Measurements from ENCODE around the gene NUFIP1. TPM values are rescaled to one million over a fixed set of nuclear protein-coding genes. Genes with fewer than 3 reads are reported as not detected.

The NUFIP1 gene
- total and polyA plus RNA-seq, 2 donors (not counting 3 experiments of a cell fraction or from before 2014, with no cell fraction given), result 1.4 to 6.9 TPM

GRCh38 chr13:45011198-45011597 is 21.9 kb upstream of the NUFIP1 start:
- POLR2A ChIA-PET, result no interaction called here
- BruUV-seq (replicated peaks), result no TSS peak
- intact Hi-C loops (cut with micrococcal nuclease), result no loop called here
- H3K79me2 ChIP-seq (ENCODE audit: control insufficient read depth, insufficient read depth, low read length), result no peaks in the 10 kb centered on the region
- H3K4me3 ChIP-seq (replicated peaks in 1 of 3; ENCODE audit: insufficient read depth in 1 of 3, low read depth in 1 of 3, low read length in 3 of 3), result no peak overlapping the region
- H3K9me1 ChIP-seq (replicated peaks; ENCODE audit: control insufficient read depth, extremely low read depth, insufficient read depth, low read length), result no peaks in the 10 kb centered on the region
- dilution Hi-C loops (cut with MboI; ENCODE audit: extremely low pct_ligation_motif_present, low sequenced_read_pairs), result no loop called here
- no peak overlapping the region for H3K4me2 ChIP-seq (ENCODE audit: insufficient read depth, low read length)
- no peaks in the 10 kb centered on the region for H4K20me1 ChIP-seq (replicated peaks; ENCODE audit: control insufficient read depth, extremely low read depth, insufficient read depth, low read length)
- H3K27me3 ChIP-seq (ENCODE audit: control insufficient read depth in 2 of 2, insufficient read depth in 2 of 2, low read length in 2 of 2), result no peaks in the 10 kb centered on the region
- H3K27ac ChIP-seq (ENCODE audit: insufficient read depth, low read depth, low read length), result no peak overlapping the region
- no peak overlapping the region for H3K9ac ChIP-seq (replicated peaks; ENCODE audit: extremely low read depth, insufficient read depth, low read length)
- no peak overlapping the region for H2AFZ ChIP-seq (ENCODE audit: low read depth, low read length)
- DNase-seq (ENCODE audit: low read depth, low spot score) (no peak), FAIRE-seq (no peak)
- no peaks in the 10 kb centered on the region for H3K9me3 ChIP-seq (replicated peaks; ENCODE audit: control insufficient read depth, insufficient read depth, low read length)
- peaks cover 5 to 10% of the 10 kb centered on the region in 2 experiments for H3K36me3 ChIP-seq (ENCODE audit: control insufficient read depth in 2 of 2, extremely low read depth in 1 of 2, insufficient read depth in 2 of 2, low read length in 2 of 2)
- CTCF ChIA-PET, result interaction anchor here (0.8 kb wide), 1 partner anchor 38 kb away, joined by 3 read pairs; no protein-coding TSS in a partner anchor
- peaks cover 12% of the 10 kb centered on the region for H3K4me1 ChIP-seq (ENCODE audit: control insufficient read depth, extremely low read depth, insufficient read depth, low read length)
- TF ChIP-seq MAX (IDR thresholded peaks at IDR 0.05; ENCODE audit: insufficient read depth, insufficient read length), result no peak

DNA sequence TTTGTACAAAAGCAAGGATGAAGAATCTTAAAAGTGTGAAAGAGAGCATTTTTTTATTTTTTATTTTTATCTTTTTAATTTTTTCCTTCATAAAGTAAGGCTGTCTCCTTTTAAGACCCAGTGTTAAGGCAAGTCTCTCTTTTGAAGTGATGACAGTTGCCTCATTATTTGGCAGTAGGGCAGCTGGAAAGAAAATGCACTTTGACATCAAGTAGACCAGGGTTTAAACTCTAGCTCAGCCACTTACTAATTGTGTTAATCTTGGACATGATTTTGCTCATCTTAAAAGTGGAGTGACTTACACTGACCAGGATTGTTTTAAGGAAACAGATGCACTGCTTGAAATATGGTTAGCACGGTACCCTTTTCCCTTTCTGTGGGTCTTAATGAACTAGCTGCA is 18.6 kb upstream of the NUFIP1 start:
- Histone ChIP-seq H3K9me3 (replicated peaks; ENCODE audit: control insufficient read depth, insufficient read depth, low read length) (no peaks in the 10 kb centered on the region), H3K4me3 (replicated peaks in 1 of 3; ENCODE audit: insufficient read depth in 1 of 3, low read depth in 1 of 3, low read length in 3 of 3) (no peak overlapping the region), H3K9ac (replicated peaks; ENCODE audit: extremely low read depth, insufficient read depth, low read length) (no peak overlapping the region), H3K9me1 (replicated peaks; ENCODE audit: control insufficient read depth, extremely low read depth, insufficient read depth, low read length) (no peaks in the 10 kb centered on the region), H2AFZ (ENCODE audit: low read depth, low read length) (no peak overlapping the region), H3K4me1 (ENCODE audit: control insufficient read depth, extremely low read depth, insufficient read depth, low read length) (no peaks in the 10 kb centered on the region), H3K27ac (ENCODE audit: insufficient read depth, low read depth, low read length) (no peak overlapping the region), H3K4me2 (ENCODE audit: insufficient read depth, low read length) (no peak overlapping the region), H3K79me2 (ENCODE audit: control insufficient read depth, insufficient read depth, low read length) (no peaks in the 10 kb centered on the region), H3K27me3 (ENCODE audit: control insufficient read depth in 2 of 2, insufficient read depth in 2 of 2, low read length in 2 of 2) (no peaks in the 10 kb centered on the region), H4K20me1 (replicated peaks; ENCODE audit: control insufficient read depth, extremely low read depth, insufficient read depth, low read length) (no peaks in the 10 kb centered on the region), H3K36me3 (ENCODE audit: control insufficient read depth in 2 of 2, extremely low read depth in 1 of 2, insufficient read depth in 2 of 2, low read length in 2 of 2) (peaks cover 5 to 10% of the 10 kb centered on the region in 2 experiments)
- DNase-seq (ENCODE audit: low read depth, low spot score) (no peak), FAIRE-seq (no peak)
- POLR2A ChIA-PET, result no interaction called here
- dilution Hi-C loops (cut with MboI; ENCODE audit: extremely low pct_ligation_motif_present, low sequenced_read_pairs) (no loop called here), intact Hi-C loops (cut with micrococcal nuclease) (no loop called here)
- CTCF ChIA-PET, result interaction anchor here (0.9 kb wide), 1 partner anchor 14 kb away, joined by 4 read pairs; no protein-coding TSS in a partner anchor
- BruUV-seq (replicated peaks), result no TSS peak
- no peak for TF ChIP-seq MAX (IDR thresholded peaks at IDR 0.05; ENCODE audit: insufficient read depth, insufficient read length)
- no peak for TF ChIP-seq JUN (IDR thresholded peaks at IDR 0.05; ENCODE audit: borderline replicate concordance, insufficient read depth, insufficient read length, low read depth)
- TF ChIP-seq, protein P1, sequence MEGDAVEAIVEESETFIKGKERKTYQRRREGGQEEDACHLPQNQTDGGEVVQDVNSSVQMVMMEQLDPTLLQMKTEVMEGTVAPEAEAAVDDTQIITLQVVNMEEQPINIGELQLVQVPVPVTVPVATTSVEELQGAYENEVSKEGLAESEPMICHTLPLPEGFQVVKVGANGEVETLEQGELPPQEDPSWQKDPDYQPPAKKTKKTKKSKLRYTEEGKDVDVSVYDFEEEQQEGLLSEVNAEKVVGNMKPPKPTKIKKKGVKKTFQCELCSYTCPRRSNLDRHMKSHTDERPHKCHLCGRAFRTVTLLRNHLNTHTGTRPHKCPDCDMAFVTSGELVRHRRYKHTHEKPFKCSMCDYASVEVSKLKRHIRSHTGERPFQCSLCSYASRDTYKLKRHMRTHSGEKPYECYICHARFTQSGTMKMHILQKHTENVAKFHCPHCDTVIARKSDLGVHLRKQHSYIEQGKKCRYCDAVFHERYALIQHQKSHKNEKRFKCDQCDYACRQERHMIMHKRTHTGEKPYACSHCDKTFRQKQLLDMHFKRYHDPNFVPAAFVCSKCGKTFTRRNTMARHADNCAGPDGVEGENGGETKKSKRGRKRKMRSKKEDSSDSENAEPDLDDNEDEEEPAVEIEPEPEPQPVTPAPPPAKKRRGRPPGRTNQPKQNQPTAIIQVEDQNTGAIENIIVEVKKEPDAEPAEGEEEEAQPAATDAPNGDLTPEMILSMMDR (IDR thresholded peaks at IDR 0.05; ENCODE audit: extremely low read depth in 1 of 2, insufficient read depth in 1 of 2, low read depth in 1 of 2, low read length in 2 of 2), result no peak
- TF ChIP-seq EZH2 (IDR thresholded peaks at IDR 0.05; ENCODE audit: borderline replicate concordance, low read depth, low read length, severe bottlenecking), result no peak
- TF ChIP-seq GATA2 (IDR thresholded peaks at IDR 0.05; ENCODE audit: insufficient read depth, insufficient read length, low read depth, low read length), result no peak
- no peak for TF ChIP-seq POLR2AphosphoS5 (IDR thresholded peaks at IDR 0.05; ENCODE audit: insufficient read depth, low read depth, low read length)
- no peak for TF ChIP-seq POLR2A (IDR thresholded peaks at IDR 0.05; ENCODE audit: low read depth, low read length)
- TF ChIP-seq FOS (IDR thresholded peaks at IDR 0.05; ENCODE audit: borderline replicate concordance, insufficient read depth, low read length), result no peak
- TF ChIP-seq MYC (IDR thresholded peaks at IDR 0.05; ENCODE audit: low read depth, low read length), result no peak

Measured in endothelial cell of umbilical vein (primary cell).